Measurements from ENCODE around the gene SBF2. TPM values are rescaled to one million over a fixed set of nuclear protein-coding genes. Genes with fewer than 3 reads are reported as not detected.

SBF2 gene
- total and polyA plus RNA-seq, 9 of the 15 experiments (the other 6 are each of a cell fraction or from before 2014, with no cell fraction given) = 0.80 to 9.5 (median 5.0) TPM

- TF ChIP-seq SMAD3 (CRISPR knock-in tag; conservative IDR thresholded peaks at IDR 0.05) (no peak), ZEB2 (IDR thresholded peaks at IDR 0.05) (peak; percentile 71; the same call in 1 of the 2 replicates), FOXA3 (CRISPR knock-in tag; conservative IDR thresholded peaks at IDR 0.05 in 1 of 2, IDR thresholded peaks at IDR 0.05 in 1 of 2) (no peak), ZNF140 (CRISPR knock-in tag; IDR thresholded peaks at IDR 0.05) (no peak), ZNF707 (CRISPR knock-in tag; conservative IDR thresholded peaks at IDR 0.05) (no peak), KDM4B (IDR thresholded peaks at IDR 0.05; ENCODE audit: borderline replicate concordance in 2 of 2, low read depth in 1 of 2) (peak in 1 of 2 experiments; percentile 46; a peak in 1 of 4 replicates), PTBP1 (IDR thresholded peaks at IDR 0.05; ENCODE audit: low read depth, low read length) (0 out of 2 replicates have a peak, but pooled peaks have one; percentile 11), SRSF1 (IDR thresholded peaks at IDR 0.05; ENCODE audit: low read depth, low read length) (no peak), ZNF668 (CRISPR knock-in tag; IDR thresholded peaks at IDR 0.05) (no peak), PBX2 (CRISPR knock-in tag; IDR thresholded peaks at IDR 0.05; ENCODE audit: low read depth) (no peak), PBX2 (tag; conservative IDR thresholded peaks at IDR 0.05; ENCODE audit: low read depth) (no peak), NBN (IDR thresholded peaks at IDR 0.05; ENCODE audit: low read depth) (0 out of 2 replicates have a peak, but pooled peaks have one; percentile 61), EHMT2 (IDR thresholded peaks at IDR 0.05) (no peak), XRCC5 (IDR thresholded peaks at IDR 0.05; ENCODE audit: low read depth, low read length) (no peak)
- TF ChIP-seq, protein P1, sequence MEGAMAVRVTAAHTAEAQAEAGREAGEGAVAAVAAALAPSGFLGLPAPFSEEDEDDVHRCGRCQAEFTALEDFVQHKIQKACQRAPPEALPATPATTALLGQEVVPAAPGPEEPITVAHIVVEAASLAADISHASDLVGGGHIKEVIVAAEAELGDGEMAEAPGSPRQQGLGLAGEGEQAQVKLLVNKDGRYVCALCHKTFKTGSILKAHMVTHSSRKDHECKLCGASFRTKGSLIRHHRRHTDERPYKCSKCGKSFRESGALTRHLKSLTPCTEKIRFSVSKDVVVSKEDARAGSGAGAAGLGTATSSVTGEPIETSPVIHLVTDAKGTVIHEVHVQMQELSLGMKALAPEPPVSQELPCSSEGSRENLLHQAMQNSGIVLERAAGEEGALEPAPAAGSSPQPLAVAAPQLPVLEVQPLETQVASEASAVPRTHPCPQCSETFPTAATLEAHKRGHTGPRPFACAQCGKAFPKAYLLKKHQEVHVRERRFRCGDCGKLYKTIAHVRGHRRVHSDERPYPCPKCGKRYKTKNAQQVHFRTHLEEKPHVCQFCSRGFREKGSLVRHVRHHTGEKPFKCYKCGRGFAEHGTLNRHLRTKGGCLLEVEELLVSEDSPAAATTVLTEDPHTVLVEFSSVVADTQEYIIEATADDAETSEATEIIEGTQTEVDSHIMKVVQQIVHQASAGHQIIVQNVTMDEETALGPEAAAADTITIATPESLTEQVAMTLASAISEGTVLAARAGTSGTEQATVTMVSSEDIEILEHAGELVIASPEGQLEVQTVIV (CRISPR knock-in tag; IDR thresholded peaks at IDR 0.05; ENCODE audit: borderline replicate concordance) = no peak
- TF ChIP-seq, protein P2, sequence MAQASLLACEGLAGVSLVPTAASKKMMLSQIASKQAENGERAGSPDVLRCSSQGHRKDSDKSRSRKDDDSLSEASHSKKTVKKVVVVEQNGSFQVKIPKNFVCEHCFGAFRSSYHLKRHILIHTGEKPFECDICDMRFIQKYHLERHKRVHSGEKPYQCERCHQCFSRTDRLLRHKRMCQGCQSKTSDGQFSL (CRISPR knock-in tag; IDR thresholded peaks at IDR 0.05) = peak; percentile 96
- TF ChIP-seq, protein P2 (tag; IDR thresholded peaks at IDR 0.05) = peak in 1 of 2 experiments; percentile 77; a peak in 2 of 4 replicates
- TF ChIP-seq, protein P3, sequence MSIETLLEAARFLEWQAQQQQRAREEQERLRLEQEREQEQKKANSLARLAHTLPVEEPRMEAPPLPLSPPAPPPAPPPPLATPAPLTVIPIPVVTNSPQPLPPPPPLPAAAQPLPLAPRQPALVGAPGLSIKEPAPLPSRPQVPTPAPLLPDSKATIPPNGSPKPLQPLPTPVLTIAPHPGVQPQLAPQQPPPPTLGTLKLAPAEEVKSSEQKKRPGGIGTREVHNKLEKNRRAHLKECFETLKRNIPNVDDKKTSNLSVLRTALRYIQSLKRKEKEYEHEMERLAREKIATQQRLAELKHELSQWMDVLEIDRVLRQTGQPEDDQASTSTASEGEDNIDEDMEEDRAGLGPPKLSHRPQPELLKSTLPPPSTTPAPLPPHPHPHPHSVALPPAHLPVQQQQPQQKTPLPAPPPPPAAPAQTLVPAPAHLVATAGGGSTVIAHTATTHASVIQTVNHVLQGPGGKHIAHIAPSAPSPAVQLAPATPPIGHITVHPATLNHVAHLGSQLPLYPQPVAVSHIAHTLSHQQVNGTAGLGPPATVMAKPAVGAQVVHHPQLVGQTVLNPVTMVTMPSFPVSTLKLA (conservative IDR thresholded peaks at IDR 0.05) = peak in 1 of 2 experiments; percentile 48; a peak in 2 of 4 replicates
These were observed 13.6 kb upstream of the SBF2 start (continued) for GRCh38 chr11:10307400-10308200.
